GM12875 (cell line): ENCODE measurements around the gene TNFRSF1B.

Experiments used
- H3K4me3 ChIP-seq: one replicate; pipeline ENCODE4 v1.5.1; 2011; ENCODE audit warnings: low read depth, low read length, control low read depth
- CTCF ChIP-seq: IDR thresholded peaks from 2 replicates; pipeline ENCODE4 v1.5.1; 2011; ENCODE audit warnings: low read depth, mild to moderate bottlenecking, control low read depth, inconsistent platforms, low read length, moderate library complexity, borderline replicate concordance; ENCODE audit not compliant: insufficient read depth

The TNFRSF1B gene

DNA sequence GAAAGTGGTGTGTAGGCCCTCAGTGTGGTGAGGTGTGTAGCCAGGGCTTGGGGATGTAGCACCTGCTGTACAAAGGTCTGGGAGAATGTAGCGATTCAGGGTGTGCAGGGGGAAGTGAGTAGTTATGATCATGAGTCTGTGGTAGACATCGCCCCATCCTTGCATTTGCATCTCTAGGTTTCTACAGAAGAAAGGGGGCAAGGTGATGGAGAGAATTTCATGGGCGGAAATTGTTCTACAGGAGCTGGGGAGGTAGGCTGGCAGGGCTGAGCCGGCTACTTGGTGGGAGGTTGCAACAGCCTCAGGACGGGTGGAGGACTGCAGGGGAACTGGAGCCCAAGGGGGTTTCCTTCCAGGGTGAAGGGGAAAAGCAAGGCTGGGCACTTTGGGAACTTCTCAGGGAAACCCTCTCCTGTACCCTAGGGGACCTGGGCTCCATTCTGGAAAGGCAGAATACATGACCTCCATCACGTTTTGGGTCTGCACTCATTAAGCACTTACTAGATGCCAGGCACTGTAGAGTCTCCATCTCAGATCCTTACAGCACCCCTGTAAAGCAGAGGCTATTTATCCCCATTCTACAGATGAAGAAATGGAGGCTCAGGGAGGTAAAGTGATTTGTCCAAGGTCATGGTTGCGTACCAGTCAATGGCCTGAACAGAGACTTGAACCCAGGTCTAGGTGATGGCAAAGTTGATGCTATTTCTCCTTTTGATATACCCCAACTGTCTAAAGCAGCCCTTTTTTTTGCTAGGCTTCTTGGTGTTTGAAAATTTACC lies 14.5 kb upstream of the TNFRSF1B start:
- TF ChIP-seq CTCF = no peak
- H3K4me3 ChIP-seq = peak overlapping the region; percentile 16

DNA sequence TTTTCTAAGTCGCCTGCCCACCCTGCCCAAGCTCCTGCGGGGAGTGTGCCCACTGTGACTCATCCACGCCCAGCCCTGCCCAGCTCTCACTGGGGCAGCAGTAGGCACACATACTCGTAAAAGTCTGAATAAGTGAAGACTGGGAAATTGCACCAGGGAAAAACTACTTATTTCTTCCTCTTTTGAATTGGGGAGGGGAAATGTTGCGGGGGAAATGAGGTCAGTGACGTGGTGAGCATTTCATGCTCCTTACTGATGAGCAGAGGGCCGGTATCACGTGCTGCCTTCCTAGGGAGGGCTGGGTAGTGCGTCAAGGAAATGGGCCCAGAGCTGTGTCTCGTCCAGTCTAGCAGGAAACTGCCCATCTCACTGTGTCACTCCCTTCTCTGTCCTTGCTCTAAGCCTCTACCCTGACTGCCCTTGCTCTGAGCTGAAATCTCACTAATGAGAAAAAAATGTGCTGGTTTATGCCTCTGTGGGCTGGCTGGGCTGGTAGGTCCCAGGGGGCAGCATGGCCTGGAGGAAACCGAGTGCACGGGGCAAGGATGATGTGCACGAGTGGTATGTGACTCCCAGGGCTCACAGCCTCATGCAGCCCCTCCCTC lies 13.5 kb upstream of the TNFRSF1B start:
- TF ChIP-seq CTCF = no peak
- H3K4me3 ChIP-seq = no peak overlapping the region

DNA sequence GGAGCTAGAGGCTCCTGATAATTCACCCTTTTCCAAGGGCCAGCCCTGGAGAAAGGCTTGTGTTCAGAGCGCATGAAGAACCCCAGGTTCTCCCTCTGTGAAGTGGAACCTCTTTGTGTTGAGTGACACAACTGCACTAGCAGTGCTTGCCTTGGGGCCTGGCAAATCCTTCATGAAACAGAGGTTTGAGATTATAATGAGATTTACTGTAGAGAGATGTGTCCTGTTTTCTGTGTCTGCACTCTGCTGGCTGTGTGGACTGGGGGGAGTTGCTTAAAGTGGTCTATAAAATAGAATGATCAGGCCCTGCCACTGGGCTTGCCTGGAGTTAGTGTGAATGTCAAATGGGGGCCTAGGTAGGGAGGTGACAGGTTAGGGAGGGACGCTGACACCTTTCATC lies 11.5 kb upstream of the TNFRSF1B start:
- H3K4me3 ChIP-seq = no peak overlapping the region
- TF ChIP-seq CTCF = no peak

- no peak for TF ChIP-seq CTCF
- no peak overlapping the region for H3K4me3 ChIP-seq
Observed at GRCh38 chr1:12157366-12158231, 9.2 kb upstream of the TNFRSF1B start.

- H3K4me3 ChIP-seq = no peak overlapping the region
- no peak for TF ChIP-seq CTCF
Observed at GRCh38 chr1:12158357-12159092, 8.3 kb upstream of the TNFRSF1B start.

GRCh38 chr1:12159816-12160215 lies 7.0 kb upstream of the TNFRSF1B start:
- no peak for TF ChIP-seq CTCF
- no peak overlapping the region for H3K4me3 ChIP-seq
